Neural cell (in vitro differentiated cells): ENCODE measurements around the gene EBLN2. TPM values are rescaled to one million over a fixed set of nuclear protein-coding genes. Genes with fewer than 3 reads are reported as not detected.
"Not testable (repeated sequence)": the region's sequence is repeated elsewhere in the genome, so short reads cannot be mapped to it uniquely, and the experiment has no call there.

Experiments used
- H2AFZ ChIP-seq: fragments of 200-600, 300-800 bp; sonication (generic), shearing (Covaris generic); 2 replicates; pipeline ENCODE4 v1.6.0; 2014; ENCODE audit warnings: low read depth, mild to moderate bottlenecking, antibody characterized with exemption, low read length, moderate library complexity
- H3F3A ChIP-seq: fragments of 200-600 bp; shearing (Covaris generic); 2 replicates; pipeline ENCODE4 v1.6.1; 2016; ENCODE audit warnings: mild to moderate bottlenecking, moderate library complexity, mixed read lengths, antibody characterized with exemption, low read length; ENCODE audit not compliant: insufficient read depth, poor library complexity, severe bottlenecking
- H3K27ac ChIP-seq: fragments of 200-600, 300-800 bp; sonication (generic), shearing (Covaris generic); 2 replicates; pipeline ENCODE4 v1.5.1; 2014; ENCODE audit warnings: mild to moderate bottlenecking, low read length, moderate library complexity
- H3K27me3 ChIP-seq: fragments of 300-800, 200-600 bp; sonication (generic), shearing (Covaris generic); 2 replicates; pipeline ENCODE4 v1.6.0; 2014; ENCODE audit warnings: mild to moderate bottlenecking, low read depth, low read length, moderate library complexity; ENCODE audit not compliant: insufficient read depth
- H3K36me3 ChIP-seq: fragments of 300-800, 200-600 bp; sonication (generic), shearing (Covaris generic); 2 replicates; pipeline ENCODE4 v1.5.1; 2014; ENCODE audit warnings: mild to moderate bottlenecking, antibody characterized with exemption, low read length, moderate library complexity; ENCODE audit not compliant: insufficient read depth
- H3K4me2 ChIP-seq: fragments of 300-800, 200-600 bp; sonication (generic), shearing (Covaris generic); 2 replicates; pipeline ENCODE4 v1.6.0; 2014; ENCODE audit warnings: mild to moderate bottlenecking, low read length
- H3K4me3 ChIP-seq: fragments of 300-800, 200-600 bp; sonication (generic), shearing (Covaris generic); 2 replicates; pipeline ENCODE4 v1.5.1; 2014; ENCODE audit warnings: mild to moderate bottlenecking, low read length, moderate library complexity
- H3K79me2 ChIP-seq: fragments of 200-600 bp; shearing (Covaris generic); replicated peaks from 2 replicates; pipeline ENCODE4 v1.6.0; 2014; ENCODE audit warnings: mild to moderate bottlenecking, low read length, moderate library complexity; ENCODE audit not compliant: insufficient read depth
- H3K9ac ChIP-seq: fragments of 300-800, 200-600 bp; sonication (generic), shearing (Covaris generic); 2 replicates; pipeline ENCODE4 v1.6.1; 2016; ENCODE audit warnings: mild to moderate bottlenecking, low read length, mixed read lengths
- H3K9me2 ChIP-seq: fragments of 200-600 bp; shearing (Covaris generic); 2 replicates; pipeline ENCODE4 v1.6.1; 2016; ENCODE audit warnings: mild to moderate bottlenecking, low read length, mixed read lengths; ENCODE audit not compliant: insufficient read depth
- H3K9me3 ChIP-seq: fragments of 200-600, 300-800 bp; sonication (generic), shearing (Covaris generic); 2 replicates; pipeline ENCODE4 v1.6.1; 2016; ENCODE audit warnings: mild to moderate bottlenecking, mixed run types, low read length, moderate library complexity, mixed read lengths
- H4K20me1 ChIP-seq: fragments of 200-600 bp; shearing (Covaris generic); 2 replicates; pipeline ENCODE4 v1.6.1; 2016; ENCODE audit warnings: mild to moderate bottlenecking, mixed run types; ENCODE audit not compliant: insufficient read depth
- CTCF ChIP-seq: fragments of 450-650 bp; IDR thresholded peaks from 2 replicates; pipeline ENCODE4 v1.5.1; 2014; ENCODE audit warnings: antibody characterized with exemption, mild to moderate bottlenecking, moderate library complexity; ENCODE audit not compliant: poor library complexity, severe bottlenecking
- EP300 ChIP-seq: fragments of 450-650 bp; conservative IDR thresholded peaks from 2 replicates; pipeline ENCODE4 v1.6.1; 2014; ENCODE audit warnings: antibody characterized with exemption, mild to moderate bottlenecking, moderate library complexity; ENCODE audit not compliant: poor library complexity, severe bottlenecking
- EZH2 ChIP-seq: fragments of 200-600, 300-800 bp; shearing (Covaris generic), sonication (generic); IDR thresholded peaks from 2 replicates; pipeline ENCODE4 v1.6.1; 2014; ENCODE audit warnings: antibody characterized with exemption, low read length, borderline replicate concordance, mild to moderate bottlenecking; ENCODE audit not compliant: insufficient read depth, poor library complexity, severe bottlenecking
- MXI1 ChIP-seq: fragments of 450-650 bp; conservative IDR thresholded peaks from 2 replicates; pipeline ENCODE4 v1.6.1; 2014; ENCODE audit warnings: antibody characterized with exemption, mild to moderate bottlenecking; ENCODE audit not compliant: poor library complexity, severe bottlenecking
- POLR2AphosphoS5 ChIP-seq: IDR thresholded peaks from 2 replicates; pipeline ENCODE4 v1.6.1; 2012
- RAD21 ChIP-seq: fragments of 450-650 bp; conservative IDR thresholded peaks from 2 replicates; pipeline ENCODE4 v1.6.1; 2014; ENCODE audit warnings: antibody characterized with exemption, mild to moderate bottlenecking, moderate library complexity
- REST ChIP-seq: IDR thresholded peaks from 2 replicates; pipeline ENCODE4 v1.6.1; 2012; ENCODE audit warnings: borderline replicate concordance
- SMC3 ChIP-seq: fragments of 450-650 bp; conservative IDR thresholded peaks from 2 replicates; pipeline ENCODE4 v1.6.1; 2014; ENCODE audit warnings: antibody characterized with exemption, mild to moderate bottlenecking, moderate library complexity; ENCODE audit not compliant: poor library complexity
- TAF1 ChIP-seq: IDR thresholded peaks from 2 replicates; pipeline ENCODE4 v1.6.1; 2012; ENCODE audit warnings: low read depth
- polyA plus RNA-seq: library from polyadenylated mRNA; depleted of rRNA; stranded (reverse); fragments of >200 nt; gene quantifications from 2 replicates; pipeline ENCODE4 v1.2.3, GENCODE V29; 2014

EBLN2 gene
- polyA plus RNA-seq, 1 donor from 2014 or later, result 8.3 TPM

- no peak overlapping the region for H3K4me2 ChIP-seq
- H4K20me1 ChIP-seq, result peaks cover 5% of the 10 kb centered on the region
- H3K79me2 ChIP-seq, result peaks cover 27% of the 10 kb centered on the region
- no peak overlapping the region for H2AFZ ChIP-seq
- no peak overlapping the region for H3K9ac ChIP-seq
- H3K9me3 ChIP-seq, result no peaks in the 10 kb centered on the region
- H3F3A ChIP-seq, result no peaks in the 10 kb centered on the region
- H3K36me3 ChIP-seq, result peaks cover 8% of the 10 kb centered on the region
- no peaks in the 10 kb centered on the region for H3K27me3 ChIP-seq
- no peak for TF ChIP-seq SMC3
- TF ChIP-seq REST, result no peak
- no peak for TF ChIP-seq RAD21
- TF ChIP-seq CTCF, result no peak
- no peak for TF ChIP-seq MXI1
- no peak for TF ChIP-seq EZH2
- no peak for TF ChIP-seq EP300
- TF ChIP-seq TAF1, result no peak
- no peak for TF ChIP-seq POLR2AphosphoS5
- no peak overlapping the region for H3K27ac ChIP-seq
- no peaks in the 10 kb centered on the region for H3K9me2 ChIP-seq
- H3K4me3 ChIP-seq, result no peak overlapping the region
Observed at GRCh38 chr3:73060302-73060723, 1.1 kb upstream of the EBLN2 start.

GRCh38 chr3:73066243-73066642 lies 4.8 kb downstream of the EBLN2 start:
- not testable (repeated sequence) for H3K27me3 ChIP-seq, H3K9me3 ChIP-seq, H3K79me2 ChIP-seq, H3K27ac ChIP-seq, H3K36me3 ChIP-seq, H3K4me2 ChIP-seq, H2AFZ ChIP-seq, H3K9ac ChIP-seq, H4K20me1 ChIP-seq, H3F3A ChIP-seq, H3K9me2 ChIP-seq, H3K4me3 ChIP-seq

- Histone ChIP-seq H3K36me3 (no peaks in the 10 kb centered on the region), H3K9ac (no peak overlapping the region), H3F3A (no peaks in the 10 kb centered on the region), H2AFZ (no peak overlapping the region), H3K4me2 (no peak overlapping the region), H4K20me1 (no peaks in the 10 kb centered on the region), H3K27me3 (no peaks in the 10 kb centered on the region), H3K9me3 (no peaks in the 10 kb centered on the region), H3K9me2 (no peaks in the 10 kb centered on the region), H3K27ac (no peak overlapping the region), H3K4me3 (no peak overlapping the region), H3K79me2 (no peaks in the 10 kb centered on the region)
- TF ChIP-seq RAD21, result no peak
Observed at GRCh38 chr3:73068419-73068818, 7.0 kb downstream of the EBLN2 start.
